MM.1S (cell line): ENCODE measurements around the gene CHRD.

Experiments
- CTCF ChIP-seq: fragments of 300-600 bp; sonication (generic); IDR thresholded peaks from 2 replicates; pipeline ENCODE4 v1.5.1; 2016; ENCODE audit warnings: antibody characterized with exemption, low read length, mixed read lengths
- EZH2 ChIP-seq: fragments of 300-600 bp; sonication (generic); optimal IDR thresholded peaks from 2 replicates; pipeline ENCODE3; 2017; ENCODE audit warnings: low read depth, mild to moderate bottlenecking, antibody characterized with exemption, low read length, mixed read lengths
- EZH2phosphoT487 ChIP-seq: fragments of 300-600 bp; sonication (generic); IDR thresholded peaks from 2 replicates; pipeline ENCODE4 v1.6.1; 2018; ENCODE audit warnings: antibody characterized with exemption, low read length

GRCh38 chr3:184415203-184415490 lies 35.3 kb downstream of the CHRD start:
- TF ChIP-seq CTCF (no peak), EZH2 (no peak), EZH2phosphoT487 (no peak)
